H9 (cell line): ENCODE results near the gene PLCH2. TPM values are rescaled to one million over a fixed set of nuclear protein-coding genes. Genes with fewer than 3 reads are reported as not detected.

Experiments
- DNase-seq: peaks from one replicate; pipeline ENCODE4 v3.0.0-alpha.2; 2017
- H2AFZ ChIP-seq: one replicate; pipeline ENCODE4 v1.6.1; 2013; ENCODE audit warnings: mild to moderate bottlenecking, low read length, control low read depth, moderate library complexity
- H2AK5ac ChIP-seq: 2 replicates; pipeline ENCODE4 v1.6.1; 2013; ENCODE audit warnings: low read length, control low read depth, mixed read lengths; ENCODE audit not compliant: insufficient read length
- H2BK120ac ChIP-seq: one replicate; pipeline ENCODE4 v1.6.1; 2013; ENCODE audit warnings: low read depth, mild to moderate bottlenecking, low read length, control low read depth, inconsistent platforms; ENCODE audit not compliant: poor library complexity, severe bottlenecking
- H2BK12ac ChIP-seq: 2 replicates; pipeline ENCODE4 v1.6.1; 2013; ENCODE audit warnings: low read length, control low read depth, mixed read lengths, low read depth; ENCODE audit not compliant: insufficient read length
- H2BK15ac ChIP-seq: 2 replicates; pipeline ENCODE4 v1.6.1; 2013; ENCODE audit warnings: low read depth, low read length, control low read depth
- H2BK20ac ChIP-seq: one replicate; pipeline ENCODE4 v1.6.1; 2013; ENCODE audit warnings: low read depth, mild to moderate bottlenecking, low read length, control low read depth, inconsistent platforms; ENCODE audit not compliant: poor library complexity, severe bottlenecking
- H2BK5ac ChIP-seq: 2 replicates; pipeline ENCODE4 v1.6.1; 2013; ENCODE audit warnings: low read length, control low read depth, mixed read lengths; ENCODE audit not compliant: insufficient read length
- H3K14ac ChIP-seq: 2 replicates; pipeline ENCODE4 v1.6.1; 2013; ENCODE audit warnings: low read length, control low read depth; ENCODE audit not compliant: insufficient read depth
- H3K18ac ChIP-seq: 2 replicates; pipeline ENCODE4 v1.6.1; 2013; ENCODE audit warnings: low read depth, mild to moderate bottlenecking, mixed read lengths, low read length, control low read depth; ENCODE audit not compliant: insufficient read length
- H3K23ac ChIP-seq: 2 replicates; pipeline ENCODE4 v1.6.1; 2013; ENCODE audit warnings: low read length, control low read depth, mixed read lengths, low read depth; ENCODE audit not compliant: insufficient read length
- H3K23me2 ChIP-seq: 2 replicates; pipeline ENCODE4 v1.6.1; 2013; ENCODE audit warnings: low read depth, mild to moderate bottlenecking, mixed read lengths, low read length, control low read depth; ENCODE audit not compliant: insufficient read length, poor library complexity, severe bottlenecking
- H3K27ac ChIP-seq: 2 replicates; pipeline ENCODE4 v1.5.1; 2013; ENCODE audit warnings: low read length, control low read depth, mixed read lengths, low read depth; ENCODE audit not compliant: insufficient read length
- H3K27me3 ChIP-seq: 2 replicates; pipeline ENCODE4 v1.6.1; 2013; ENCODE audit warnings: low read length, control low read depth, inconsistent platforms; ENCODE audit not compliant: insufficient read depth
- H3K4ac ChIP-seq: 2 replicates; pipeline ENCODE4 v1.6.1; 2013; ENCODE audit warnings: low read depth, mild to moderate bottlenecking, control low read depth, inconsistent platforms, low read length, moderate library complexity
- H3K4me1 ChIP-seq: 2 replicates; pipeline ENCODE4 v1.6.1; 2013; ENCODE audit warnings: low read length, control low read depth, inconsistent platforms; ENCODE audit not compliant: insufficient read depth
- H3K4me2 ChIP-seq: 2 replicates; pipeline ENCODE4 v1.6.1; 2013; ENCODE audit warnings: low read length, control low read depth, mixed read lengths; ENCODE audit not compliant: insufficient read length, insufficient read depth
- H3K56ac ChIP-seq: 2 replicates; pipeline ENCODE4 v1.6.1; 2013; ENCODE audit warnings: low read depth, mild to moderate bottlenecking, mixed read lengths, low read length, control low read depth; ENCODE audit not compliant: insufficient read length
- H3K79me1 ChIP-seq: 2 replicates; pipeline ENCODE4 v1.6.1; 2013; ENCODE audit warnings: low read depth, mild to moderate bottlenecking, moderate library complexity, low read length, control low read depth, inconsistent platforms; ENCODE audit not compliant: insufficient read depth, poor library complexity, severe bottlenecking
- H3K79me2 ChIP-seq: 2 replicates; pipeline ENCODE4 v1.6.1; 2013; ENCODE audit warnings: low read length, control low read depth, inconsistent platforms; ENCODE audit not compliant: insufficient read depth
- H3K9ac ChIP-seq: 2 replicates; pipeline ENCODE4 v1.6.1; 2013; ENCODE audit warnings: low read length, control low read depth, mixed read lengths; ENCODE audit not compliant: insufficient read length; ENCODE audit errors: extremely low read depth
- H3K9me3 ChIP-seq: one replicate; pipeline ENCODE4 v1.6.1; 2013; ENCODE audit warnings: low read depth, low read length, inconsistent platforms; ENCODE audit not compliant: control insufficient read depth
- H3T11ph ChIP-seq: one replicate; pipeline ENCODE4 v1.6.1; 2013; ENCODE audit warnings: mild to moderate bottlenecking, low read length, control low read depth, inconsistent platforms
- H4K20me1 ChIP-seq: one replicate; pipeline ENCODE4 v1.6.1; 2013; ENCODE audit not compliant: control insufficient read depth, insufficient read length, insufficient read depth
- H4K5ac ChIP-seq: 2 replicates; pipeline ENCODE4 v1.6.1; 2013; ENCODE audit warnings: low read depth, mild to moderate bottlenecking, mixed read lengths, low read length, control low read depth; ENCODE audit not compliant: insufficient read length
- H4K8ac ChIP-seq: replicated peaks from 2 replicates; pipeline ENCODE4 v1.6.1; 2013; ENCODE audit warnings: low read length, control low read depth, mixed read lengths, low read depth; ENCODE audit not compliant: insufficient read length
- H4K91ac ChIP-seq: 2 replicates; pipeline ENCODE4 v1.6.1; 2013; ENCODE audit warnings: low read depth, mild to moderate bottlenecking, moderate library complexity, mixed read lengths, low read length, control low read depth; ENCODE audit not compliant: insufficient read length
- H3K27ac Mint-ChIP-seq, 3 experiments: 2 replicates in 2 of 3; 3 replicates in 1 of 3; pipeline ENCODE4 v1.8.0; 2020 to 2021; ENCODE audit warnings: mixed read lengths in 3 of 3, mild to moderate bottlenecking in 1 of 3, moderate library complexity in 1 of 3
- H3K27me3 Mint-ChIP-seq: 2 replicates; pipeline ENCODE4 v1.8.0; 2021; ENCODE audit warnings: low read depth, mild to moderate bottlenecking, moderate library complexity, mixed read lengths
- H3K36me3 Mint-ChIP-seq, 3 experiments: 2 replicates in 2 of 3; 3 replicates in 1 of 3; pipeline ENCODE4 v1.8.0; 2020 to 2021; ENCODE audit warnings: low read depth in 3 of 3, mixed read lengths in 3 of 3; ENCODE audit not compliant: insufficient read depth in 1 of 3
- H3K4me1 Mint-ChIP-seq, 2 experiments: 2 replicates each; pipeline ENCODE4 v1.8.0; 2020; ENCODE audit warnings: mixed read lengths in 2 of 2
- H3K4me3 Mint-ChIP-seq, 2 experiments: 2 replicates in 1 of 2; 3 replicates in 1 of 2; pipeline ENCODE4 v1.8.0; 2020 to 2021; ENCODE audit warnings: mild to moderate bottlenecking in 2 of 2, mixed read lengths in 2 of 2, moderate library complexity in 1 of 2
- H3K9me3 Mint-ChIP-seq, 2 experiments: 2 replicates in 1 of 2; 3 replicates in 1 of 2; pipeline ENCODE4 v1.8.0; 2020; ENCODE audit warnings: mild to moderate bottlenecking in 2 of 2, mixed read lengths in 2 of 2, moderate library complexity in 1 of 2
- CTCF ChIP-seq: fragments of 200-600 bp; sonication (generic); conservative IDR thresholded peaks from 3 replicates; pipeline ENCODE4 v1.8.0; 2021; ENCODE audit warnings: antibody characterized with exemption, mild to moderate bottlenecking
- WGBS: extraction: QIAGEN DNeasy Blood & Tissue Kit; methylation state at CpG from one replicate; pipeline ENCODE4 v1.1.7; 2013; ENCODE audit warnings: missing lambda C conversion rate, low lambda C conversion rate, mixed read lengths; ENCODE audit not compliant: insufficient read length; ENCODE audit errors: extremely low coverage; 5-methylcytosine and 5-hydroxymethylcytosine counted together
- total RNA-seq: library from RNA; stranded (reverse); gene quantifications from 2 replicates; pipeline ENCODE4 v1.2.1, GENCODE V29; 2021

PLCH2 gene
- total RNA-seq, 1 experiment from 2014 or later: 0.09 TPM

- Histone ChIP-seq H2BK15ac (no peak overlapping the region), H3K79me2 (peaks cover 25% of the 10 kb centered on the region; the same call in 1 of the 2 replicates), H3K23ac (no peak overlapping the region), H3K9me3 (no peaks in the 10 kb centered on the region), H2BK20ac (no peak overlapping the region), H3K18ac (no peak overlapping the region), H3T11ph (no peak overlapping the region), H2AFZ (no peak overlapping the region), H4K5ac (no peak overlapping the region), H4K8ac (no peak overlapping the region), H3K4me2 (no peak overlapping the region), H3K27ac (no peak overlapping the region), H3K9ac (no peak overlapping the region), H2BK5ac (no peak overlapping the region), H3K27me3 (peaks cover 18% of the 10 kb centered on the region; the same call in 1 of the 2 replicates), H3K4ac (no peak overlapping the region), H4K91ac (no peak overlapping the region), H3K4me1 (peaks cover 2% of the 10 kb centered on the region; the same call in 1 of the 2 replicates), H3K56ac (no peak overlapping the region), H3K23me2 (peaks cover 11% of the 10 kb centered on the region), H3K79me1 (peaks cover 16% of the 10 kb centered on the region), H4K20me1 (no peaks in the 10 kb centered on the region), H2BK120ac (no peak overlapping the region), H3K14ac (no peak overlapping the region), H2AK5ac (no peak overlapping the region), H2BK12ac (no peak overlapping the region)
- H3K4me3 Mint-ChIP-seq: peak overlapping the region; percentile 89 to 96
- peaks cover 19 to 27% (median 19%) of the 10 kb centered on the region in 3 experiments for H3K36me3 Mint-ChIP-seq
- no CpG with 5 or more reads among the region's 10 CpGs for WGBS
- peak overlapping the region in 2 of 3 experiments; percentile 40 to 57; a peak in 2 of 7 replicates for H3K27ac Mint-ChIP-seq
- H3K27me3 Mint-ChIP-seq: peaks cover 24% of the 10 kb centered on the region
- TF ChIP-seq CTCF: no peak
- H3K9me3 Mint-ChIP-seq: no peaks in the 10 kb centered on the region; a peak in 2 of 5 replicates
- DNase-seq: no peak
- peaks cover 25 to 29% of the 10 kb centered on the region in 2 experiments for H3K4me1 Mint-ChIP-seq
Observed at GRCh38 chr1:2523891-2524609, 48.0 kb downstream of the PLCH2 start.
